Renal cortex interstitium (tissue), 11 donors: ENCODE data around the gene MAOA. TPM values are rescaled to one million over a fixed set of nuclear protein-coding genes. Genes with fewer than 3 reads are reported as not detected.

ENCODE experiments used
- DNase-seq, 11 donors: peaks; one replicate each; pipeline ENCODE4 v3.0.0-alpha.2; 2013; ENCODE audit warnings: low read depth in 9 of 11, low spot score in 4 of 11; ENCODE audit errors: extremely low read depth in 1 of 11
- polyA plus RNA-seq, 3 donors: library from polyadenylated mRNA; unstranded; fragments of 120-200 nt; gene quantifications; one replicate each; pipeline ENCODE4 v1.2.1, GENCODE V29; 2013; ENCODE audit not compliant: insufficient read length in 3 of 3

MAOA gene
- polyA plus RNA-seq, 3 donors, result 14.3 to 16.7 (median 15.7) TPM

GRCh38 chrX:43735957-43736356 is 79.9 kb downstream of the MAOA start:
- no peak for DNase-seq

GRCh38 chrX:43741843-43742573 is 85.9 kb downstream of the MAOA start:
- DNase-seq, result no peak

DNA sequence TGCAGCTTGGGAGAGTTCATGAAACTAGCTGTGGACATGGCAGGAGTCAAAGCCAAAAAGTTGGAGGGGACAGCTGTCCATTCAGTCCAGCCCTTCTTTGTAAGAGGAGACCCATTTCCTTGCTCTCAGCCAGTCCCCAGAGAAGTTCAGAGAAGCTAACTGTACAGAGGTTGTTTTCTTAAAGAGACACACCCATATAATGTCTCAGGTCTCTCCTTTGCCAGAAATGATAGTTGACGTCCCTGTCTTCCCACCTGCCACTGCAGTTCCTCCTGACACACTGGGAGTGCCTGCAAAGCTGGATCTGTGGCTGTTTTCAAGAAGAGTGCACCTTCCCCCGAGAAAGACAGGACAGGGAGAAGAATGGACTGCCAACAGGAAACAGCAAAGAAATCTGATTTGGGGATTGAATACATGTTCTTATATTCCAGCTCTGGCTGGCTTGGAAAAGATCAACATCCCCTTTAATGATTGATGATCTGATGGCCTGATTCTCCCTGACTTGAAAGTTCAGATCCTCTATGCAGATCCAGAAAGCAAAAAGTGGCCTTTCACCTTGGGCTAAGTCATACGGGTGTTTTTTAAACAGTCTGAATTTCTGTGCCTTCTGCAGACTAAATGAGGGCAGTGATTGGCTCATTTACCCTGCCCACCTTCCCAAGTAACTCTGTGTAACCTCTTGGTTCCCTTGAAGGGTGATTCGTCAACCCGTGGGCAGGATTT is 87.2 kb downstream of the MAOA start:
- no peak for DNase-seq

GRCh38 chrX:43744284-43744683 is 88.2 kb downstream of the MAOA start:
- no peak for DNase-seq

- DNase-seq, result no peak
These were observed 90.0 kb downstream of the MAOA start for GRCh38 chrX:43745938-43746721.

DNA sequence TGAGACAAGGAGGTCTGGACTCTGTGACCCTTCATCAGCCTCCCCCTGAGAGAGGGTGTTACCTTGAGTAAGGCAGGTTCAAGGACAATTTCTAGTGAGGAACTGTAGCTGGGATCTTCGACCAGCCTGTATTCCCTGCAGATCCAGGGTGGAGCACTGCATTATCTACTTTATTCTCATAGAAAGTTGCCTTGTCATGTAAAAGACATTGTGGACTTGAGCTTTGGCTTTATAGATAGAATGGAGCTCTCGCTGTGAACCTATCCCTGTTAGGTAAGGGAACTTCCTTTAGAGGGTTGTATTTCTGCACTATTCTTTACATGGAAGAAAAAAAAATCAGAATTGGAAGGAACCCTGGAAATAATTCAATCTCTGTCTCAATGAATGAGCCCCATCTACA is 91.4 kb downstream of the MAOA start:
- no peak for DNase-seq

GRCh38 chrX:43750248-43750676 is 94.2 kb downstream of the MAOA start:
- DNase-seq, result peak in 10 of 11 donors; percentile 6 to 56 (median 23)

DNA sequence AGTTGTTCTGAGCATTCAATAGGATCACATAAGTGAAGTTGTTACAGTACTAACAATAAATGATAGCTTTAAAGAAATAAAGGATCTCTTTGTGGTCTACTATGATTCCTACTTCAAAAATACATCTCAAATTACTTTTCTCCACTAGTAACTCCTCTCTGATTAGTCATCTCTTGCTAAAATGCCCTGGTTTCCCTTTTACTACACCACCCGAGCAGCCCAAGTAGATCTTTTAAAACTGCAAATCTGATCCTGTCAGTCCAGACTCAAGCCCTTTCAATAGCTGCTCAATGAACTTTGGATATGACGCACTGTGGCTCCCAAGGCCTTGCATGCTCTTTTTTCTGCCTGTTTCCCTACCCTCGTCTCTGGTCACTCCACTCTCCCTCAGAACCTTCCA is 97.5 kb downstream of the MAOA start:
- DNase-seq, result no peak

- no peak for DNase-seq
These were observed 100.0 kb downstream of the MAOA start for GRCh38 chrX:43756076-43756475.

DNA sequence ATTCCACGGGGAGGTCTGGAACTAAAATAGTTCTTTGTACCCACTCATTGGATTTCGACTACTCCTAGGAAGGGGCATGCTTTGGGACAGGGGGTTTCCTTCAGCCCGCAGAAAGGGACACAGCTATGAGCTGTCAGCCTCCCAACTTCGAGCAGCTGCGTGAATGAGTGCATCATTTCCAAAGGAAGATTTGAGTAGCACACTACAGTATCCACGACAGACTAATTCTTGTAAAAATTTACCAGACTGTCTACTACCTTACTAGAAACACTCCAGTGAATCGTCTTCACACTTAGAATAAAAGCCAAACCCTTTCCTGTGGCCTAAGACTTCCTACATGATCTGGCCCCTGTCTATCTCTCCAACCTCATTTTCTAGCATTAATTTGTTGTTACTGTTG is 101.9 kb downstream of the MAOA start:
- DNase-seq, result no peak

DNA sequence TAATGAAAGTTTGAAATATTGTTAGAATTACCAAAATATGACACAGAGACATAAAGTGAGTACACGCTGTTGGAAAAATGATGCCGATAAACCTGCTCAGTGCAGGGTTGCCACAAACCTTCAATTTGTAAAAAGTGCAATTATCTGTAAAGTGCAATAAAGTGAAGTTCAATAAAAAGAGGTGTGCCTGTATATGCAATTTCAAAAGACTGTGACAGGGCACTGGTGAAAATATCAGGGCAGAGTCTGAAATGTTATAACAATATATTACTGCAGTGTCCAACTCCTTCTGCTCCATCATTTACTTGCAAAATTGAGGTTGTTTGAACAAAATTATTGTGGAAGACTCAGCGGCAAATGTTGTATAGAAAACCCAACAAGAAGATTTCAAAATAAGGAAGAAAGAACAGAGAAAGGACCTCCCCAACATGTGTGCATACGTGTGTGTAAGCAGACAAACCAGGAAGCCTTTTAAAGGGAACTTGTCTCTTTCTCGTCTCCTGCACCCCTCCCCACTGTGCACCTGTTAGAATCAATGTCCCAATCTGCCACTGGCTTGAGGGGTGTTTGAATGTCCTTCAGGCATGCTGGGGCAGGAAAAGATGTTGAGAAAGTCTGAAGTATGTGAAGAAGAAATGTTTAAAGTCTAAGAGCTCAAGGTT is 130.0 kb downstream of the MAOA start:
- DNase-seq, result no peak

Other genes with a start within 250 kb of the MAOA start
- gene MAOB, start 226.2 kb downstream of the MAOA start, polyA plus RNA-seq, result 10 to 100 TPM; 47.6 to 60.5 (median 57.7) TPM